Subcutaneous adipose tissue (tissue), 4 donors: ENCODE data around the gene SLC25A29. TPM values are rescaled to one million over a fixed set of nuclear protein-coding genes. Genes with fewer than 3 reads are reported as not detected.

Experiments
- CTCF ChIP-seq: fragments of 450-650 bp; IDR thresholded peaks from one replicate; pipeline ENCODE4 v1.5.1; 2016; ENCODE audit warnings: low read depth, mild to moderate bottlenecking, control low read depth, antibody characterized with exemption, moderate library complexity
- total RNA-seq, 4 donors: library from RNA; depleted of rRNA; stranded (reverse); fragments of >200 nt; gene quantifications; one replicate each; pipeline ENCODE4 v1.1.0, GENCODE V29; 2016

SLC25A29 gene, protein sequence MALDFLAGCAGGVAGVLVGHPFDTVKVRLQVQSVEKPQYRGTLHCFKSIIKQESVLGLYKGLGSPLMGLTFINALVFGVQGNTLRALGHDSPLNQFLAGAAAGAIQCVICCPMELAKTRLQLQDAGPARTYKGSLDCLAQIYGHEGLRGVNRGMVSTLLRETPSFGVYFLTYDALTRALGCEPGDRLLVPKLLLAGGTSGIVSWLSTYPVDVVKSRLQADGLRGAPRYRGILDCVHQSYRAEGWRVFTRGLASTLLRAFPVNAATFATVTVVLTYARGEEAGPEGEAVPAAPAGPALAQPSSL
- 10 to 100 TPM; 17.1 to 80.6 (median 42.5) TPM for total RNA-seq

DNA sequence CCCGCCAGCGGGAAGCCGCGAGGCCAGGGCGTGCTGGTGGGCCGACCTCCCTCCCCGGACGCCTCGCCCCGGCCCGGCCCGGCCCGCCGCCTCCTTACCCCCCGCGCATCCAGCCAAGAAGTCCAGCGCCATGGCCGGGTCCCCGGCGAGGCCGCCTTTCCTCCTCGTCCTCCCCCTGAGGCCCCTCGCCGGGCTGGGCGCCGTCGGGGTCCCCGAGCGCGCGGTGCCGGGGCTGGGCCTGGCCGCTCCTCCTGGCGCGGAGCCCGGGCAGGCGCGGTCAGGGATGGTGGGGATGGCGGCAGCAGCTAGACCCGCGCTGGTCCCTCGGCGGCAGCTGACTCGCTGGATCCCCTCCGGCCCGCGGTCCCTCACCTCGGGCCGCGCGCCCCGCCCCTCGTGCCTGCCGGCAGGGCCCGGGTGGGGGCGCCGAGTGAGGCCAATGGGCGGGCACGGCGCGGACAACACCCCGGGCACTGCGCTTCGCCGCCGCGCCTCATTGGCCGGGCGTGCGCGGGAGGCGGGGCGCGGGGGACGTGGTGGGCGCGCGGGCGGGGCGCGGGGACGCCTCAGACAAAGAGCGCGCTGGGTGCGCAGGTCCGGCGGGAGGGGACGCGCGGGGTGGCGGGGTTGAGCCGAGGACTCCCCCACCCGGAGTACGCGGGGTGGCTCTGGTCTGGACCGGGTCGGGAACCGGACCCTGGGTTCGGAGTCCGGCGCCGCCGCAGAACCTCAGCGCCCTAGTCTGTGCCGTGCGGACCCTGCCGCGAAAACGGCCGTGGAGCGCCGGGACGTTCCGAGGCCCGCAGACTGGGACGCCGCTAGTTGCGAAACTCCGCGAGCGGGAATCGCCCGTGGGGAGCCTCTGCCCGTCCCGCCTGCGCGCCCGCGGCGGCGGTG, at the start of gene SLC25A29:
Gene SLC25A29 (minus strand): TSS at position 344 of the 897 bp plus-strand sequence. CDS start 212 bp downstream, at position 132.
- TF ChIP-seq CTCF, result no peak

DNA sequence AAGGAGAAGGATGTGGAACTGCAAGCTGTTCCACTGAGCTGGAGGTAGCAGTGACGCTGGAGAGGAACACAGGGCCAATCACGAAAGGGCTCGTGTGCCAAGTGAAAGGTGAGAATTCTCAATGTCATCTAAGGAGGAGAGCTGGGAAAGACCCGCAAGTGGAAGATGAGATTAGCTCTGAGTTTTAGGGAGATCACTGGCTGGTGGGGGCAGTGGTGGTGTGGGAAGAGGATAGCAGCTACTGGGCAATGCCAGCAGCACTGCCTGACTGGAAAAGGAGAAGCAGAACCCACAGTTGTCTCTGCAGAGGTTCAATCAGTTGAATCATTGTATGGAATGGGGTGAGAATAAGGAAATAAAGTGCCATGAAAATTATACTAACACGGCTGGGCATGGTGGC, 44.7 kb upstream of the SLC25A29 start:
- TF ChIP-seq CTCF, result no peak

- TF ChIP-seq CTCF, result no peak
Measured at GRCh38 chr14:100350276-100350926, 44.2 kb upstream of the SLC25A29 start.

DNA sequence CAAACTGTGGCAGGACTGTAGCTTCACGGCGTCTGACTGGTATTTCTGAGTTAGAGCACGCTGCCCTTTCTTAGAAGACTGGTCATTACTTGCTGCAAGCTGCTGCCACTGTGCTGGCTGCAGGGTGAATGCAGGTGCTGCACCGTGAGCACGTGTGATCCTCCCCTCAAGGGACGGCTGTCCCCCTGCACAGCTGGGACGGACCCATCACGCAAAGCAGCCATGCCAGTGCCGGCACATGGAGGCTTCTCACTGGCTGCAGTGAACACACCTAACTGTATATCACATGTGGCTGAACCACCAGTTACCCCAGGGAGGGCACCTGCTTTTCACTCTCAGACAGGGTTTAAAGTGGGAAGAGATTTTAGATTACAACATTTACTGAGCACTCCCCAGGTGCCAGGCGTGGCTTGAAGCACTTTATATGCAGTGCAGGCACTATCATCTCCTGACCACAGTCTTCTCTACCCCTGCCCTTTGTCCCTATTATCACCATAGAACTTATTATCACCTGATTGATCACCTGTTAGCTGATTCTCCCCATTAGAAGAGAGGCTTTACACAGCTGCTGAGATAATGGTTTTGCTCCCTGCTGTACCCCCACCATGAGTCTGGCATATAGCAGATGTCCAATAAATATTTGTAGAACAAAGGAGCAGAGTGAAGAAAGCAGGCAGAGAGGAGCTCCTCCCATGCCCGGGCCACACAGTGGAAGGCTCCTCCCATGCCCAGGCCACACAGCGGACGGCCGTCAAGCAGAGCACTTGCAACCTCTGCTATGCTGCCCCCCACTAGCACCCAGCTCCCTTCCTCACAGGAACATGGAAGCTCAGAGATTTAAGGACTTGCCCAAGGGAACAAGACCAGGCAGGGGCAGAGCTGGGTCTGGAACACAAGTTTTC, 42.8 kb upstream of the SLC25A29 start:
- TF ChIP-seq CTCF, result no peak

DNA sequence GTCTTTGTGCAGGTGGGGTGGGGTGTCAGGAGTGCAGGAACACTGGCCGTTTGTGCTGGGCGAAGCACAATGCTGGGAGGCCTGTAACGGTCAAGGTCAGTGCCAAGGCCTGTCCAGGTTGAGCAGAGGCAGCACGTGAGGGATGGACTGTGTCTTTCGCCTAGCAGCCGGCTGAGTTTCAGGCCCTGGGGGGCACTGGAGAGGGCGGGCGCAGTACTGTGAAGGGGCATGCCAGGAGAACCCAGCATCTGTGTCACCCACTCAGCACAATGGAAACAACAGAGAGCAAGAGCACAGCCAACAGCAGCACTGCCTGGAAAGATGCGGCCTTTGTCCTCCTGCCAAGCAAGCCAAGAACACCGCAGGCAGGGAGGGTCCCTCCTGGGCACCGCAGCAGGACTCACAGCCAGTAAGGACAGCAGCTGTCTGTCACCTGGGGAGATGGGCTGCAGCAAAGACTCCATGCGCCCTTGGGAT, 42.0 kb upstream of the SLC25A29 start:
- TF ChIP-seq CTCF, result no peak

- TF ChIP-seq CTCF, result no peak
Measured at GRCh38 chr14:100346306-100347091, 40.3 kb upstream of the SLC25A29 start.
